ENCODE measurements around the gene CYP2E1. TPM values are rescaled to one million over a fixed set of nuclear protein-coding genes. Genes with fewer than 3 reads are reported as not detected.
"Not testable (repeated sequence)": the region's sequence is repeated elsewhere in the genome, so short reads cannot be mapped to it uniquely, and the experiment has no call there.

CYP2E1 gene
- total RNA-seq, 1 donor: 1.8 TPM

- H3K36me3 ChIP-seq (ENCODE audit: insufficient read depth, low read length): no peaks in the 10 kb centered on the region
- no peaks in the 10 kb centered on the region for H3K4me1 ChIP-seq (ENCODE audit: insufficient read depth, low read length)
- no peaks in the 10 kb centered on the region for H4K20me1 ChIP-seq (ENCODE audit: insufficient read depth, low read length)
- no peak for TF ChIP-seq CTCF (IDR thresholded peaks at IDR 0.05; ENCODE audit: extremely low read depth, low read depth, low read length)
- no peaks in the 10 kb centered on the region for H3K27me3 ChIP-seq (ENCODE audit: insufficient read depth, low read length)
- H3K79me2 ChIP-seq (ENCODE audit: insufficient read depth, low read length): no peaks in the 10 kb centered on the region
- no peak overlapping the region for H3K27ac ChIP-seq (ENCODE audit: low read depth, low read length)
- no peak overlapping the region for H3K4me3 ChIP-seq (ENCODE audit: insufficient read depth, low read length)
- H3K4me2 ChIP-seq (ENCODE audit: insufficient read depth, low read length): no peak overlapping the region
- no peaks in the 10 kb centered on the region for H3K9me3 ChIP-seq (ENCODE audit: low read depth, low read length)
- DNase-seq (ENCODE audit: insufficient read length, low spot score, missing footprints): no peak
- H2AFZ ChIP-seq (ENCODE audit: low read length): no peak overlapping the region
Observed at GRCh38 chr10:133487085-133487484, 40.1 kb upstream of the CYP2E1 start.

- Histone ChIP-seq H3K27ac (ENCODE audit: low read depth, low read length) (no peak overlapping the region), H3K79me2 (ENCODE audit: insufficient read depth, low read length) (no peaks in the 10 kb centered on the region), H4K20me1 (ENCODE audit: insufficient read depth, low read length) (no peaks in the 10 kb centered on the region), H3K9me3 (ENCODE audit: low read depth, low read length) (no peaks in the 10 kb centered on the region), H3K4me1 (ENCODE audit: insufficient read depth, low read length) (no peaks in the 10 kb centered on the region), H3K4me2 (ENCODE audit: insufficient read depth, low read length) (no peak overlapping the region), H3K36me3 (ENCODE audit: insufficient read depth, low read length) (no peaks in the 10 kb centered on the region), H3K27me3 (ENCODE audit: insufficient read depth, low read length) (no peaks in the 10 kb centered on the region), H3K4me3 (ENCODE audit: insufficient read depth, low read length) (no peak overlapping the region), H2AFZ (ENCODE audit: low read length) (no peak overlapping the region)
- no peak for DNase-seq (ENCODE audit: insufficient read length, low spot score, missing footprints)
- TF ChIP-seq CTCF (IDR thresholded peaks at IDR 0.05; ENCODE audit: extremely low read depth, low read depth, low read length): no peak
Observed at GRCh38 chr10:133488354-133488753, 38.8 kb upstream of the CYP2E1 start.

GRCh38 chr10:133489816-133490588 lies 37.2 kb upstream of the CYP2E1 start:
- no peak overlapping the region for H3K4me3 ChIP-seq (ENCODE audit: insufficient read depth, low read length)
- no peaks in the 10 kb centered on the region for H3K27me3 ChIP-seq (ENCODE audit: insufficient read depth, low read length)
- no peaks in the 10 kb centered on the region for H3K4me1 ChIP-seq (ENCODE audit: insufficient read depth, low read length)
- H3K4me2 ChIP-seq (ENCODE audit: insufficient read depth, low read length): no peak overlapping the region
- no peak overlapping the region for H2AFZ ChIP-seq (ENCODE audit: low read length)
- no peak overlapping the region for H3K27ac ChIP-seq (ENCODE audit: low read depth, low read length)
- no peaks in the 10 kb centered on the region for H3K79me2 ChIP-seq (ENCODE audit: insufficient read depth, low read length)
- H3K9me3 ChIP-seq (ENCODE audit: low read depth, low read length): no peaks in the 10 kb centered on the region
- no peaks in the 10 kb centered on the region for H4K20me1 ChIP-seq (ENCODE audit: insufficient read depth, low read length)
- no peak for DNase-seq (ENCODE audit: insufficient read length, low spot score, missing footprints)
- H3K36me3 ChIP-seq (ENCODE audit: insufficient read depth, low read length): no peaks in the 10 kb centered on the region
- TF ChIP-seq CTCF (IDR thresholded peaks at IDR 0.05; ENCODE audit: extremely low read depth, low read depth, low read length): no peak

- H3K79me2 ChIP-seq (ENCODE audit: insufficient read depth, low read length): not testable (repeated sequence)
Observed at GRCh38 chr10:133493562-133493961, 33.6 kb upstream of the CYP2E1 start.

More at GRCh38 chr10:133493562-133493961, 33.6 kb upstream of the CYP2E1 start:
- not testable (repeated sequence) for H3K4me1 ChIP-seq (ENCODE audit: insufficient read depth, low read length); H2AFZ ChIP-seq (ENCODE audit: low read length); DNase-seq (ENCODE audit: insufficient read length, low spot score, missing footprints); H3K27me3 ChIP-seq (ENCODE audit: insufficient read depth, low read length); H3K36me3 ChIP-seq (ENCODE audit: insufficient read depth, low read length); H3K4me2 ChIP-seq (ENCODE audit: insufficient read depth, low read length); H3K9me3 ChIP-seq (ENCODE audit: low read depth, low read length); H3K27ac ChIP-seq (ENCODE audit: low read depth, low read length); H3K4me3 ChIP-seq (ENCODE audit: insufficient read depth, low read length); H4K20me1 ChIP-seq (ENCODE audit: insufficient read depth, low read length)
